ENCODE results near the gene SSUH2. TPM values are rescaled to one million over a fixed set of nuclear protein-coding genes. Genes with fewer than 3 reads are reported as not detected.

The SSUH2 gene
- total and polyA plus RNA-seq, 4 donors, result 0.07 to 3.4 (median 0.34) TPM

GRCh38 chr3:8622873-8623691 lies 21.5 kb downstream of the SSUH2 start:
- H3K36me3 ChIP-seq (ENCODE audit: control insufficient read depth in 4 of 4, insufficient read depth in 4 of 4, low read length in 4 of 4), result no peaks in the 10 kb centered on the region
- peak; percentile 84 to 88 (median 86) for DNase-seq
- H3K4me3 ChIP-seq, result no peak overlapping the region
- no peaks in the 10 kb centered on the region for H3K27me3 ChIP-seq (ENCODE audit: control insufficient read depth in 3 of 3, insufficient read depth in 3 of 3, low read length in 2 of 3)
- no peak overlapping the region for H3K9ac ChIP-seq (ENCODE audit: insufficient read depth in 1 of 2, low read length in 2 of 2)
- peak; percentile 83 for ATAC-seq (ENCODE audit: insufficient read depth, low FRiP score)
- peaks cover 0 to 13% (median 2%) of the 10 kb centered on the region in 5 donors for H3K4me1 ChIP-seq (ENCODE audit: control insufficient read depth in 5 of 5, insufficient read depth in 5 of 5, low read length in 5 of 5)
- H3K27ac ChIP-seq (ENCODE audit: low read depth in 1 of 2, low read length in 1 of 2), result no peak overlapping the region
- TF ChIP-seq CTCF (IDR thresholded peaks at IDR 0.05; ENCODE audit: control extremely low read depth, extremely low read depth), result peak; percentile 60
- 34 to 39% methylated on average over 24 of the region's 24 CpGs for WGBS, 2 donors
- H3K9me3 ChIP-seq (ENCODE audit: control insufficient read depth in 4 of 4, insufficient read depth in 3 of 4, low read length in 3 of 4), result peaks cover 0 to 11% (median 0%) of the 10 kb centered on the region in 4 donors

- ATAC-seq (ENCODE audit: insufficient read depth, low FRiP score) (no peak), DNase-seq (peak; percentile 34 to 72 (median 49))
- Histone ChIP-seq H3K4me1 (ENCODE audit: control insufficient read depth in 5 of 5, insufficient read depth in 5 of 5, low read length in 5 of 5) (peaks cover 0 to 13% (median 2%) of the 10 kb centered on the region in 5 donors), H3K27me3 (ENCODE audit: control insufficient read depth in 3 of 3, insufficient read depth in 3 of 3, low read length in 2 of 3) (no peaks in the 10 kb centered on the region), H3K9me3 (ENCODE audit: control insufficient read depth in 4 of 4, insufficient read depth in 3 of 4, low read length in 3 of 4) (peaks cover 0 to 11% (median 0%) of the 10 kb centered on the region in 4 donors), H3K27ac (ENCODE audit: low read depth in 1 of 2, low read length in 1 of 2) (peak overlapping the region in 1 of 2 donors; percentile 55), H3K9ac (ENCODE audit: insufficient read depth in 1 of 2, low read length in 2 of 2) (no peak overlapping the region), H3K36me3 (ENCODE audit: control insufficient read depth in 4 of 4, insufficient read depth in 4 of 4, low read length in 4 of 4) (no peaks in the 10 kb centered on the region), H3K4me3 (no peak overlapping the region)
- TF ChIP-seq CTCF (IDR thresholded peaks at IDR 0.05; ENCODE audit: control extremely low read depth, extremely low read depth), result no peak
- 77 to 89% methylated on average over 4 of the region's 4 CpGs for WGBS, 2 donors
Observed at GRCh38 chr3:8621872-8622271, 22.7 kb downstream of the SSUH2 start.

- ATAC-seq (ENCODE audit: insufficient read depth, low FRiP score) (no peak), DNase-seq (no peak)
- no peak for TF ChIP-seq CTCF (IDR thresholded peaks at IDR 0.05; ENCODE audit: control extremely low read depth, extremely low read depth)
- Histone ChIP-seq H3K36me3 (ENCODE audit: control insufficient read depth in 4 of 4, insufficient read depth in 4 of 4, low read length in 4 of 4) (no peaks in the 10 kb centered on the region), H3K9ac (ENCODE audit: insufficient read depth in 1 of 2, low read length in 2 of 2) (no peak overlapping the region), H3K4me3 (no peak overlapping the region), H3K9me3 (ENCODE audit: control insufficient read depth in 4 of 4, insufficient read depth in 3 of 4, low read length in 3 of 4) (peaks cover 0 to 11% (median 0%) of the 10 kb centered on the region in 4 donors), H3K27ac (ENCODE audit: low read depth in 1 of 2, low read length in 1 of 2) (no peak overlapping the region), H3K4me1 (ENCODE audit: control insufficient read depth in 5 of 5, insufficient read depth in 5 of 5, low read length in 5 of 5) (peaks cover 0 to 13% (median 2%) of the 10 kb centered on the region in 5 donors), H3K27me3 (ENCODE audit: control insufficient read depth in 3 of 3, insufficient read depth in 3 of 3, low read length in 2 of 3) (no peaks in the 10 kb centered on the region)
- WGBS, 2 donors, result 78 to 83% methylated on average over 3 of the region's 3 CpGs
Observed at GRCh38 chr3:8621141-8621540, 23.5 kb downstream of the SSUH2 start.

Data from lung (tissue), 12 donors.